Cardiac fibroblast (primary cell): ENCODE results near the gene OMP.
A peak's percentile ranks its signal among the peaks of the same experiment; 100 is the strongest.

Source experiments
- DNase-seq, 2 donors: peaks; one replicate each; pipeline versions ENCODE4 v3.0.0 to v3.0.0-alpha.2; 2010; ENCODE audit warnings: low read depth in 2 of 2
- H3K4me3 ChIP-seq, 2 donors: replicated peaks in 1 of 2; 1 replicate in 1 of 2; 2 replicates in 1 of 2; pipeline ENCODE4 v1.5.1; 2011; ENCODE audit warnings: low read depth in 2 of 2, low read length in 2 of 2, mild to moderate bottlenecking in 2 of 2, moderate library complexity in 1 of 2
- CTCF ChIP-seq: IDR thresholded peaks from one replicate; pipeline ENCODE4 v1.5.1; 2011; ENCODE audit warnings: low read depth, mild to moderate bottlenecking, low read length, inconsistent platforms

Gene OMP

GRCh38 chr11:77064648-77065217, 37.9 kb upstream of the OMP start:
- TF ChIP-seq CTCF, result no peak
- H3K4me3 ChIP-seq, result no peak overlapping the region
- DNase-seq, result no peak

GRCh38 chr11:77065878-77066228, 36.8 kb upstream of the OMP start:
- DNase-seq, result peak; percentile 62 to 78
- peak overlapping the region; percentile 47 to 66 for H3K4me3 ChIP-seq
- no peak for TF ChIP-seq CTCF

- peak within 1 kb of the TSS; percentile 66 for H3K4me3 ChIP-seq
- DNase-seq, result peak; percentile 88 to 96
- TF ChIP-seq CTCF, result peak; percentile 23
Observed at GRCh38 chr11:77066229-77067042, 36.2 kb upstream of the OMP start, which contains the start of gene CAPN5. CAPN5 (plus strand) TSS chr11:77066971; CDS start chr11:77084887, 17,916 bp downstream.

GRCh38 chr11:77067861-77068443, 34.7 kb upstream of the OMP start:
- peak overlapping the region; percentile 66 for H3K4me3 ChIP-seq
- DNase-seq, result no peak
- TF ChIP-seq CTCF, result no peak

- no peak overlapping the region for H3K4me3 ChIP-seq
- DNase-seq, result no peak
- no peak for TF ChIP-seq CTCF
Observed at GRCh38 chr11:77068457-77069335, 33.9 kb upstream of the OMP start.

- TF ChIP-seq CTCF, result no peak
- H3K4me3 ChIP-seq, result no peak overlapping the region
- no peak for DNase-seq
Observed at GRCh38 chr11:77069336-77069968, 33.2 kb upstream of the OMP start.
